Breast epithelium (tissue), 4 donors: ENCODE measurements around the gene POLR2J3. TPM values are rescaled to one million over a fixed set of nuclear protein-coding genes. Genes with fewer than 3 reads are reported as not detected.
"Not testable (repeated sequence)": the region's sequence is repeated elsewhere in the genome, so short reads cannot be mapped to it uniquely, and the experiment has no call there.

Experiments
- DNase-seq, 2 donors: peaks; one replicate each; pipeline ENCODE4 v3.0.0-alpha.2; 2019; ENCODE audit warnings: low spot score in 2 of 2
- H3K27ac ChIP-seq, 2 donors: fragments of 200-600 bp; sonication (generic) in 1 of 2; one replicate each; pipeline ENCODE4 v1.5.1; 2016 to 2019; ENCODE audit warnings: mild to moderate bottlenecking in 1 of 2
- H3K27me3 ChIP-seq, 2 donors: fragments of 200-600 bp; sonication (generic) in 1 of 2; one replicate each; pipeline versions ENCODE4 v1.5.1 to v1.6.0; 2017 to 2019; ENCODE audit warnings: control low read depth in 1 of 2, mild to moderate bottlenecking in 1 of 2
- H3K36me3 ChIP-seq: fragments of 200-600 bp; one replicate; pipeline ENCODE4 v1.5.1; 2019
- H3K4me1 ChIP-seq, 2 donors: fragments of 200-600 bp; sonication (generic); one replicate each; pipeline ENCODE4 v1.5.1; 2016 to 2019; ENCODE audit warnings: control low read depth in 1 of 2
- H3K4me3 ChIP-seq, 3 donors: fragments of 200-600 bp; sonication (generic); 1 replicate in 2 of 3; 2 replicates in 1 of 3; pipeline ENCODE4 v1.5.1; 2016 to 2019; ENCODE audit warnings: mild to moderate bottlenecking in 3 of 3, moderate library complexity in 2 of 3
- H3K9me3 ChIP-seq, 2 donors: fragments of 200-600 bp; sonication (generic) in 1 of 2; one replicate each; pipeline ENCODE4 v1.5.1; 2016 to 2019; ENCODE audit warnings: control low read depth in 1 of 2
- intact Hi-C: fragments of 100-400 bp; cut with DNase I; formaldehyde crosslinking; loops from one replicate; pipeline ENCODE4 v1.15.1; 2023; ENCODE audit warnings: low total_unique reads
- total RNA-seq, 3 donors: library from RNA; depleted of rRNA; stranded (reverse); fragments of >200 nt; gene quantifications; one replicate each; pipeline ENCODE4 v1.1.0, GENCODE V29; 2016

The POLR2J3 gene
- total RNA-seq, 3 donors from 2014 or later: 13.5 to 16.5 (median 15.1) TPM

DNA sequence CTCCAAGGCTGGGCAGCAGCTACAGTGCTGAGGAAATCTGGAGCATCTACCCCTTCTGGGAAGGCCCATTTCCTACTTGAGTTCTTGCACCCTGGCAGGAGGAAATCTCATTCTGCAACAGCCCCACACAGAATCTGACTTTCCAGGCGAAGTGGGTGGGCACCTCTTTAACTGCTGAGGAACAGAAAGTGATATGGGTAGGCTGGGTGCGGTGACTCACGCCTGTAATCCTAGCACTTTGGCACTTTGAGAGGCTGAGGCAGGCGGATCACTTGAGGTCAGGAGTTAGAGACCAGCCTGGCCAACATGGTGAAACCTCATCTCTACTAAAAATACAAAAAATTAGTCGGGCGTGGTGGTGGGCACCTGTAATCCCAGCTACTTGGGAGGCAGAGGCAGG, 2.2 kb upstream of the POLR2J3 start:
- H3K27me3 ChIP-seq, H3K36me3 ChIP-seq, intact Hi-C loops, H3K27ac ChIP-seq, H3K9me3 ChIP-seq, H3K4me3 ChIP-seq, H3K4me1 ChIP-seq, DNase-seq: not testable (repeated sequence)

DNA sequence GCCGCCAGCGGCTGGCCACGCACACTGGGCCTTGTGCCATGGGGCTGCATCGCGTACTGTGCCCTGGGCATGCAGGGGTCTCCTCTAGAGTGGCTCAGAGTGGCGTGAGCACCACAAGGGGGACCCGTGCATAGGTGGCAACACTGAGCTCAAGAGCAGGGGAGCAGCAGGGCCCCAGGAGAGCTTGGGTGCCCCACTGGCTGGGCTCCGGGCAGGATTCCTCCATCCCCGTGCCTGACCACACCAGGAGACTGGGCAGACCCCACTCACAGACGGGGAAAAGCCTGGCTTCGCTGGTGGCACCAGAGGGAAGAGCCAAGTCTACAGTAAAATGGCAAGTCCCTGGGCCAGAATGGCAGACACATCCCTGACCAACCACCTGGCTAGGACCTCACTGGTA, 3.8 kb downstream of the POLR2J3 start:
- H3K36me3 ChIP-seq, H3K4me1 ChIP-seq, intact Hi-C loops, H3K27me3 ChIP-seq, H3K9me3 ChIP-seq, DNase-seq, H3K27ac ChIP-seq, H3K4me3 ChIP-seq: not testable (repeated sequence)

GRCh38 chr7:102550808-102551422, 21.5 kb downstream of the POLR2J3 start, which contains the start of gene SPDYE2:
TSS of gene SPDYE2 (plus strand) at chr7:102551226. CDS start at chr7:102553256, 2,030 bp downstream.
- H3K9me3 ChIP-seq, intact Hi-C loops: not testable (repeated sequence)

DNA sequence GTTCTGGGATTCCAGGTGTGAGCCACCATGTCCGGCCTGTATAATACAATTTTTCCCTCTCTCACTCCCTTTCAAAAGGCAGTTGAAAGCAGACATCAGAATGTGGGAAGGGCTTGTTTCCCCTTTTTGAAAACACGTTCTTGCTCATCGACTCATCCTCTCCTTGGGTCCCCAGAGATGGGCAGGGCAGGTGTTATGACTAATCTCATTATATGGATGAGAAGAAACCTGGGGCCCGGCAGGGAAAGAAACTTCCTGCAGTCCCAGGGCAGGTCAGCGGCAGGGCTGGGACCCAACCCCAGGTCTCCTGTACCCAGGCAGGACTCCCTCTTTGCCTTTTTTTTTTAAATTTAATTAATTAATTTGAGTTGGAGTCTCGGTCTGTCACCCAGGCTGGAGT, 26.0 kb downstream of the POLR2J3 start:
- H3K4me1 ChIP-seq, H3K4me3 ChIP-seq, H3K27ac ChIP-seq, H3K27me3 ChIP-seq, H3K9me3 ChIP-seq, DNase-seq, intact Hi-C loops, H3K36me3 ChIP-seq: not testable (repeated sequence)

More at GRCh38 chr7:102550808-102551422, 21.5 kb downstream of the POLR2J3 start, which contains the start of gene SPDYE2:
- not testable (repeated sequence) for H3K36me3 ChIP-seq, H3K27ac ChIP-seq, DNase-seq, H3K4me1 ChIP-seq, H3K27me3 ChIP-seq, H3K4me3 ChIP-seq

DNA sequence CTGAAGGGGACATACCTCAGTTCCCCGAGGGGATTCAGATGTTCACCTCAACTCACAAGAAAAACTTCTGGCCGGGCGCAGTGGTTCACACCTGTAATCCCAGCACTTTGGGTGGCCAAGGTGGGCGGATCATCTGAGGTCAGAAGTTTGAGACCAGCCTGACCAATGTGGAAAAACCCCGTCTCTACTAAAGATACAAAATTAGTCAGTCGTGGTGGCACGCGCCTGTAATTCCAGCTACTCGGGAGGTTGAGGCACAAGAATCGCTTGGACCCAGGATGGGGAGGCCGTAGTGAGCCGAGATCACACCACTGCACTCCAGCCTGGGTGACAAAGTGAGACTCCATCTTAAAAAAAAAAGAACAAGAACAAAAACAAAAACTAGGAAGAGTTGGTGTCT, 27.1 kb downstream of the POLR2J3 start:
- H3K4me3 ChIP-seq, H3K9me3 ChIP-seq, DNase-seq, H3K4me1 ChIP-seq, intact Hi-C loops, H3K27ac ChIP-seq, H3K27me3 ChIP-seq, H3K36me3 ChIP-seq: not testable (repeated sequence)

DNA sequence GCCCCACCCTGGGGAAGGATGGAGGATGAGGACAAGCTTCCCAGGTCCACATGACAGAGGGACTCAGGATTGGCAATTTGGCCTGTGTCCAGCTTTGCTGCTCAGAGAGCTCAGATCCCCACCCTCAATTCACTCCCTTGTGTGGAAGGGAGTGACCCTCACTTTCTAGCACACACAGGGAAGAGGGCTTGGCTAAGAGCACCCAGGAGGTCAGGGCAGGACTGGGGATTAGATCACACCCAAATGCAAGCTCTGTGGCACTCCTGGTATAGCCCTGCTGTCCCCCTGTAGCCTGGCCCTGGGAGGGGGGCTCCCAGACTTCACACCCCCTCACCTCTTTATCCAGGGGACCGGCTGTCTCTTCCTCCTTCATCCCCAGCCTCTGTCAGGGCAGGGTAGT, 28.0 kb downstream of the POLR2J3 start:
- H3K27me3 ChIP-seq, H3K27ac ChIP-seq, H3K4me1 ChIP-seq, intact Hi-C loops, H3K9me3 ChIP-seq, H3K36me3 ChIP-seq, DNase-seq, H3K4me3 ChIP-seq: not testable (repeated sequence)

GRCh38 chr7:102543596-102543995, 28.8 kb downstream of the POLR2J3 start, which contains the start of gene UPK3BL2:
TSS of gene UPK3BL2 (minus strand) at chr7:102543696. CDS start at chr7:102543636, 60 bp downstream.
- H3K27ac ChIP-seq, DNase-seq, H3K27me3 ChIP-seq, H3K4me3 ChIP-seq, H3K9me3 ChIP-seq, H3K36me3 ChIP-seq, H3K4me1 ChIP-seq, intact Hi-C loops: not testable (repeated sequence)

GRCh38 chr7:102542771-102543170, 29.6 kb downstream of the POLR2J3 start:
- intact Hi-C loops: not testable (repeated sequence)

DNA sequence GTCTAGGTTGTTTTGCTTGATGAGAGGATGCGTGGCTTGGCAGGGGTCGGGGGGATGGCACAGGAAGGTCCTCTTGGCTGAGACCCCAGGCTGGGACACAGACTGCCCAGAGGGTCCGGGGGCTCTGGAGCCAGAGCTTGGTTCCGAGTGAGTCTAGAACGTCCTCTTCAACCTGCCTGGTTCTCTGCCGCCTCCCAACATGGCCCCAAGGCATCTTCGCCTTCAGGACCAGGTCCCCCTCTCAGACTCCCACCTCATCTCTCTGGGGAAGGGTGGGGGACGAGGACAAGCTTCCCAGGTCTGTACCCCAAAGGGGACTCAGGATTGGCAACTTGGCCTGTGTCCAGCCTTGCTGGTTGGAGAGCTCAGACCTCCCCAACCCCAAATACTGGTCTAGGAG, 30.3 kb downstream of the POLR2J3 start:
- intact Hi-C loops, H3K27ac ChIP-seq, H3K27me3 ChIP-seq, H3K4me1 ChIP-seq, DNase-seq, H3K36me3 ChIP-seq, H3K4me3 ChIP-seq, H3K9me3 ChIP-seq: not testable (repeated sequence)

More at GRCh38 chr7:102542771-102543170, 29.6 kb downstream of the POLR2J3 start:
- DNase-seq, H3K4me3 ChIP-seq, H3K36me3 ChIP-seq, H3K9me3 ChIP-seq, H3K4me1 ChIP-seq, H3K27me3 ChIP-seq, H3K27ac ChIP-seq: not testable (repeated sequence)

GRCh38 chr7:102540604-102541003, 31.8 kb downstream of the POLR2J3 start:
- not testable (repeated sequence) for H3K27ac ChIP-seq, H3K27me3 ChIP-seq, DNase-seq

DNA sequence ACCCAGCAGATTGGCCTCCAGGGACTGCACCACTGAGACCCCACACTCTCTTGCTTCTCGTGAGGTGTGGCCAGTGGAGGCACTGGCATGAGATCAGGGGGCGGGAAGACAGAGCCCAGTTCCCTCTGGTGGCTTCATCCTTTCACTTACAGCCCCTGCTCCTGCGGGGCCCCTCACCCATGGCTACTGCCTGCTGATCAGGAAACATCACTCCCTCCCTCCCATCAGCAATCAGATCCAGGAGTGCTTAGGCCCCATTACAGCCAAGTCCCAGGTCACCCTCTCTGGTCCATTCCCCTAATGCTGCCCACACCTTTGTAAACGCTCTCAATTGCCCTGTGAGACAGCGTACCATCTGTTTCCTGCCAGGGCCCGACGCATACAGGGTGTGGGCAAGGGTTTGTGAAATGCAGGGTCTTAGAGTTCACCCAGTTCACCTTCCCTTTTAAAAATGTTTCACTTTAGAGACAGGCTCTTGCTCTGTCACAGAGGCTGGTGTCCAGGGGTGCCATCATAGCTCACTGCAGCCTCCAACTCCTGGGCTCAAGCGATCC, 37.2 kb downstream of the POLR2J3 start:
- DNase-seq, H3K27ac ChIP-seq, H3K4me3 ChIP-seq, intact Hi-C loops, H3K36me3 ChIP-seq, H3K27me3 ChIP-seq, H3K4me1 ChIP-seq, H3K9me3 ChIP-seq: not testable (repeated sequence)

More at GRCh38 chr7:102540604-102541003, 31.8 kb downstream of the POLR2J3 start:
- intact Hi-C loops, H3K9me3 ChIP-seq, H3K36me3 ChIP-seq, H3K4me1 ChIP-seq, H3K4me3 ChIP-seq: not testable (repeated sequence)

- intact Hi-C loops, H3K27ac ChIP-seq: not testable (repeated sequence)
Observed at GRCh38 chr7:102532127-102532526, 40.3 kb downstream of the POLR2J3 start.

GRCh38 chr7:102531583-102531982, 40.8 kb downstream of the POLR2J3 start:
- H3K36me3 ChIP-seq, H3K27me3 ChIP-seq, H3K27ac ChIP-seq, intact Hi-C loops, H3K4me3 ChIP-seq, H3K4me1 ChIP-seq, H3K9me3 ChIP-seq: not testable (repeated sequence)
- DNase-seq: peak in 1 of 2 donors; percentile 82

More at GRCh38 chr7:102532127-102532526, 40.3 kb downstream of the POLR2J3 start:
- not testable (repeated sequence) for H3K4me1 ChIP-seq, H3K36me3 ChIP-seq, H3K27me3 ChIP-seq, H3K4me3 ChIP-seq, DNase-seq, H3K9me3 ChIP-seq
